HepG2 (cell line): ENCODE data around the gene CNTD1. TPM values are rescaled to one million over a fixed set of nuclear protein-coding genes. Genes with fewer than 3 reads are reported as not detected.
A peak's percentile ranks its signal among the peaks of the same experiment; 100 is the strongest.

Source experiments
- ERF ChIP-seq: IDR thresholded peaks from 2 replicates; pipeline ENCODE4 v1.6.1; 2018; ENCODE audit warnings: missing biosample characterization, missing genetic modification reagents
- HCFC1 ChIP-seq: fragments of 150-350 bp; IDR thresholded peaks from 2 replicates; pipeline ENCODE4 v1.6.1; 2014; ENCODE audit warnings: low read depth, low read length
- JDP2 ChIP-seq: sonication (generic); formaldehyde crosslinking; IDR thresholded peaks from 2 replicates; pipeline ENCODE4 v1.8.1; 2022; ENCODE audit warnings: missing genetic modification reagents, borderline replicate concordance
- MXI1 ChIP-seq: IDR thresholded peaks from 3 replicates; pipeline ENCODE4 v1.6.1; 2012; ENCODE audit warnings: low read depth, low read length, inconsistent platforms, borderline replicate concordance
- NR2F2 ChIP-seq: IDR thresholded peaks from 2 replicates; pipeline ENCODE4 v1.6.1; 2012; ENCODE audit warnings: low read depth, inconsistent platforms, borderline replicate concordance
- PAX8 ChIP-seq: sonication (generic); formaldehyde crosslinking; IDR thresholded peaks from 2 replicates; pipeline ENCODE4 v1.8.0; 2022; ENCODE audit warnings: mild to moderate bottlenecking, missing genetic modification reagents, borderline replicate concordance
- SATB2 ChIP-seq: sonication (generic); formaldehyde crosslinking; IDR thresholded peaks from 2 replicates; pipeline ENCODE4 v1.5.0; 2020; ENCODE audit warnings: missing genetic modification reagents
- TBL1XR1 ChIP-seq: fragments of 150-350 bp; IDR thresholded peaks from 2 replicates; pipeline ENCODE4 v1.6.1; 2014; ENCODE audit warnings: borderline replicate concordance, low read length; ENCODE audit not compliant: partially characterized antibody
- THAP11 ChIP-seq: IDR thresholded peaks from 2 replicates; pipeline ENCODE4 v1.6.1; 2016; ENCODE audit warnings: missing biosample characterization, missing genetic modification reagents
- ZNF251 ChIP-seq: sonication (generic); formaldehyde crosslinking; IDR thresholded peaks from 2 replicates; pipeline ENCODE4 v1.9.0; 2021; ENCODE audit warnings: mild to moderate bottlenecking, missing genetic modification reagents
- ZNF775 ChIP-seq: sonication (generic); formaldehyde crosslinking; IDR thresholded peaks from 2 replicates; pipeline ENCODE4 v1.4.0; 2020; ENCODE audit warnings: missing genetic modification reagents, mild to moderate bottlenecking, moderate library complexity, borderline replicate concordance
- ZNF883 ChIP-seq: sonication (generic); formaldehyde crosslinking; IDR thresholded peaks from 2 replicates; pipeline ENCODE4 v1.5.1; 2020; ENCODE audit warnings: mild to moderate bottlenecking, missing genetic modification reagents; ENCODE audit errors: not compliant biosample characterization
- polyA plus RNA-seq, 8 experiments: library from polyadenylated mRNA; depleted of rRNA in 3 of 8; stranded (reverse) in 7 of 8; unstranded in 1 of 8; fragments of >200 nt; fragmentation: Illumina TruSeq in 4 of 8; extraction: Trizol in 4 of 8; gene quantifications; 2 replicates each; pipeline versions ENCODE4 v1.2.1 to v1.2.3, GENCODE V29; 2011 to 2016; ENCODE audit warnings: low read depth in 4 of 8, missing spikeins in 1 of 8, mixed read lengths in 1 of 8; ENCODE audit not compliant: insufficient read depth in 1 of 8
- total RNA-seq, 5 experiments: library from RNA; depleted of rRNA; stranded (reverse); fragments of >200 nt; fragmentation: Illumina TruSeq; extraction: Trizol; gene quantifications; 2 replicates each; pipeline ENCODE4 v1.2.3, GENCODE V29; 2016; ENCODE audit warnings: low read depth in 1 of 5
- TF ChIP-seq, protein P1 (sequence below): sonication (generic); formaldehyde crosslinking; IDR thresholded peaks from 2 replicates; pipeline ENCODE4 v1.4.0; 2020; ENCODE audit warnings: missing genetic modification reagents
- TF ChIP-seq, protein P2 (sequence below): IDR thresholded peaks from 2 replicates; pipeline ENCODE4 v1.6.1; 2016; ENCODE audit warnings: low read depth, borderline replicate concordance
- TF ChIP-seq, protein P3 (sequence below): sonication (generic); formaldehyde crosslinking; IDR thresholded peaks from 2 replicates; pipeline ENCODE4 v1.5.0; 2020; ENCODE audit warnings: missing genetic modification reagents
- TF ChIP-seq, protein P4 (sequence below): sonication (generic); formaldehyde crosslinking; IDR thresholded peaks from 2 replicates; pipeline ENCODE4 v1.4.0; 2020; ENCODE audit warnings: missing genetic modification reagents, borderline replicate concordance
- TF ChIP-seq, protein P5 (sequence below): IDR thresholded peaks from 2 replicates; pipeline ENCODE4 v1.6.1; 2016; ENCODE audit warnings: mild to moderate bottlenecking

Gene CNTD1
- total and polyA plus RNA-seq, 2 of the 13 experiments (the other 11 are each of a cell fraction or from before 2014, with no cell fraction given), result 0.11 to 0.15 TPM

DNA sequence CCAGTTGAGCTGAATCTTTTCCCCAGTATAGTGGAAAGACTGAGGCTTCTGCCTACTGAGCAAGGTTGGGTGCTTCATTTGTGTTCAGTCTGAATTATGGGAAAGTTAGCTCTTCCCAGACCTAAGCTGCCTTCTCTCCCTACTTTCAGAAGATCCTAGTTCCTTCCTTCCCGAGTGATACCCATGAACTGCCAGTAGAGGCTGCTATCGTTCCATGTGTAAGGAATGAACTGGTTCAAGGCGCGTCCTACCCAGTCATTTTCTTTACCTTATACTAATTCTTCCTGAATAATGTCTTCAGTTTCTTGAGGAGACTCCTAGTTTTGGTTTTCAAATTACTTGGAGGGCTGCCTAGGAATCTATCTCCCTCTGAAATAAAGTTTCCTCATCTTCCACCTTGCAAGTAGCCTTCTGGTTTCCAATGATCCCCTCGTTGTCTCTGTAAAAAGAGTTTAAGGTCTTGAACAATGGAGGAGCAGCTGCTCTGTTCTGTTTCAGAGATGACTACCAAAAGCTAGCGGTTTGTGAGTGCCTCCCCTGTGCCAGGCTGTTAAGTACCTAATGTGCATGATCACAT is 44.8 kb downstream of the CNTD1 start (continued):
- 0 out of 3 replicates have a peak, but pooled peaks have one; percentile 40 for TF ChIP-seq MXI1
- TF ChIP-seq, protein P1, sequence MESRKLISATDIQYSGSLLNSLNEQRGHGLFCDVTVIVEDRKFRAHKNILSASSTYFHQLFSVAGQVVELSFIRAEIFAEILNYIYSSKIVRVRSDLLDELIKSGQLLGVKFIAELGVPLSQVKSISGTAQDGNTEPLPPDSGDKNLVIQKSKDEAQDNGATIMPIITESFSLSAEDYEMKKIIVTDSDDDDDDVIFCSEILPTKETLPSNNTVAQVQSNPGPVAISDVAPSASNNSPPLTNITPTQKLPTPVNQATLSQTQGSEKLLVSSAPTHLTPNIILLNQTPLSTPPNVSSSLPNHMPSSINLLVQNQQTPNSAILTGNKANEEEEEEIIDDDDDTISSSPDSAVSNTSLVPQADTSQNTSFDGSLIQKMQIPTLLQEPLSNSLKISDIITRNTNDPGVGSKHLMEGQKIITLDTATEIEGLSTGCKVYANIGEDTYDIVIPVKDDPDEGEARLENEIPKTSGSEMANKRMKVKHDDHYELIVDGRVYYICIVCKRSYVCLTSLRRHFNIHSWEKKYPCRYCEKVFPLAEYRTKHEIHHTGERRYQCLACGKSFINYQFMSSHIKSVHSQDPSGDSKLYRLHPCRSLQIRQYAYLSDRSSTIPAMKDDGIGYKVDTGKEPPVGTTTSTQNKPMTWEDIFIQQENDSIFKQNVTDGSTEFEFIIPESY (CRISPR knock-in tag), result peak; percentile 78
- TF ChIP-seq TBL1XR1, result no peak
- TF ChIP-seq, protein P2, sequence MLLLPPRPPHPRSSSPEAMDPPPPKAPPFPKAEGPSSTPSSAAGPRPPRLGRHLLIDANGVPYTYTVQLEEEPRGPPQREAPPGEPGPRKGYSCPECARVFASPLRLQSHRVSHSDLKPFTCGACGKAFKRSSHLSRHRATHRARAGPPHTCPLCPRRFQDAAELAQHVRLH (CRISPR knock-in tag), result 0 out of 2 replicates have a peak, but pooled peaks have one; percentile 31
- TF ChIP-seq, protein P3, sequence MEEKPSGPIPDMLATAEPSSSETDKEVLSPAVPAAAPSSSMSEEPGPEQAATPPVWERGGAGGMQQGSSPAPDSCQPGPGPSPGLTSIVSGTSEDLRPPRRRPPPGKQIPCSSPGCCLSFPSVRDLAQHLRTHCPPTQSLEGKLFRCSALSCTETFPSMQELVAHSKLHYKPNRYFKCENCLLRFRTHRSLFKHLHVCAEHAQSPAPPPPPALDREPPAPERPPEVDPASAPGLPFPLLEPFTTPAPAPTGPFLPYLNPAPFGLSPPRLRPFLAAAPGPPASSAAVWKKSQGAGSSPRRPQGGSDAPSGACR (CRISPR knock-in tag), result no peak
- TF ChIP-seq NR2F2, result peak; percentile 20; the same call in 1 of the 2 replicates
- TF ChIP-seq, protein P4, sequence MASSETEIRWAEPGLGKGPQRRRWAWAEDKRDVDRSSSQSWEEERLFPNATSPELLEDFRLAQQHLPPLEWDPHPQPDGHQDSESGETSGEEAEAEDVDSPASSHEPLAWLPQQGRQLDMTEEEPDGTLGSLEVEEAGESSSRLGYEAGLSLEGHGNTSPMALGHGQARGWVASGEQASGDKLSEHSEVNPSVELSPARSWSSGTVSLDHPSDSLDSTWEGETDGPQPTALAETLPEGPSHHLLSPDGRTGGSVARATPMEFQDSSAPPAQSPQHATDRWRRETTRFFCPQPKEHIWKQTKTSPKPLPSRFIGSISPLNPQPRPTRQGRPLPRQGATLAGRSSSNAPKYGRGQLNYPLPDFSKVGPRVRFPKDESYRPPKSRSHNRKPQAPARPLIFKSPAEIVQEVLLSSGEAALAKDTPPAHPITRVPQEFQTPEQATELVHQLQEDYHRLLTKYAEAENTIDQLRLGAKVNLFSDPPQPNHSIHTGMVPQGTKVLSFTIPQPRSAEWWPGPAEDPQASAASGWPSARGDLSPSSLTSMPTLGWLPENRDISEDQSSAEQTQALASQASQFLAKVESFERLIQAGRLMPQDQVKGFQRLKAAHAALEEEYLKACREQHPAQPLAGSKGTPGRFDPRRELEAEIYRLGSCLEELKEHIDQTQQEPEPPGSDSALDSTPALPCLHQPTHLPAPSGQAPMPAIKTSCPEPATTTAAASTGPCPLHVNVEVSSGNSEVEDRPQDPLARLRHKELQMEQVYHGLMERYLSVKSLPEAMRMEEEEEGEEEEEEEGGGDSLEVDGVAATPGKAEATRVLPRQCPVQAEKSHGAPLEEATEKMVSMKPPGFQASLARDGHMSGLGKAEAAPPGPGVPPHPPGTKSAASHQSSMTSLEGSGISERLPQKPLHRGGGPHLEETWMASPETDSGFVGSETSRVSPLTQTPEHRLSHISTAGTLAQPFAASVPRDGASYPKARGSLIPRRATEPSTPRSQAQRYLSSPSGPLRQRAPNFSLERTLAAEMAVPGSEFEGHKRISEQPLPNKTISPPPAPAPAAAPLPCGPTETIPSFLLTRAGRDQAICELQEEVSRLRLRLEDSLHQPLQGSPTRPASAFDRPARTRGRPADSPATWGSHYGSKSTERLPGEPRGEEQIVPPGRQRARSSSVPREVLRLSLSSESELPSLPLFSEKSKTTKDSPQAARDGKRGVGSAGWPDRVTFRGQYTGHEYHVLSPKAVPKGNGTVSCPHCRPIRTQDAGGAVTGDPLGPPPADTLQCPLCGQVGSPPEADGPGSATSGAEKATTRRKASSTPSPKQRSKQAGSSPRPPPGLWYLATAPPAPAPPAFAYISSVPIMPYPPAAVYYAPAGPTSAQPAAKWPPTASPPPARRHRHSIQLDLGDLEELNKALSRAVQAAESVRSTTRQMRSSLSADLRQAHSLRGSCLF (CRISPR knock-in tag), result no peak
- TF ChIP-seq, protein P5, sequence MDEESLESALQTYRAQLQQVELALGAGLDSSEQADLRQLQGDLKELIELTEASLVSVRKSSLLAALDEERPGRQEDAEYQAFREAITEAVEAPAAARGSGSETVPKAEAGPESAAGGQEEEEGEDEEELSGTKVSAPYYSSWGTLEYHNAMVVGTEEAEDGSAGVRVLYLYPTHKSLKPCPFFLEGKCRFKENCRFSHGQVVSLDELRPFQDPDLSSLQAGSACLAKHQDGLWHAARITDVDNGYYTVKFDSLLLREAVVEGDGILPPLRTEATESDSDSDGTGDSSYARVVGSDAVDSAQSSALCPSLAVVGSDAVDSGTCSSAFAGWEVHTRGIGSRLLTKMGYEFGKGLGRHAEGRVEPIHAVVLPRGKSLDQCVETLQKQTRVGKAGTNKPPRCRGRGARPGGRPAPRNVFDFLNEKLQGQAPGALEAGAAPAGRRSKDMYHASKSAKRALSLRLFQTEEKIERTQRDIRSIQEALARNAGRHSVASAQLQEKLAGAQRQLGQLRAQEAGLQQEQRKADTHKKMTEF (CRISPR knock-in tag), result no peak
- no peak for TF ChIP-seq ZNF775 (CRISPR knock-in tag)
- TF ChIP-seq ZNF251 (CRISPR knock-in tag), result no peak
- TF ChIP-seq JDP2, result no peak
- 0 out of 2 replicates have a peak, but pooled peaks have one; percentile 46 for TF ChIP-seq ERF (CRISPR knock-in tag)
- TF ChIP-seq THAP11, result peak; percentile 54
- no peak for TF ChIP-seq HCFC1
- no peak for TF ChIP-seq PAX8 (CRISPR knock-in tag)
- TF ChIP-seq SATB2 (CRISPR knock-in tag), result 0 out of 2 replicates have a peak, but pooled peaks have one; percentile 29
- no peak for TF ChIP-seq ZNF883 (CRISPR knock-in tag)
